H1 (cell line): ENCODE measurements around the gene PTGER3. TPM values are rescaled to one million over a fixed set of nuclear protein-coding genes. Genes with fewer than 3 reads are reported as not detected.

Source experiments
- CTCF ChIA-PET: fragments of 300-600 bp; sonication (Branson Sonifier 250); formaldehyde crosslinking; loops from one replicate; lab custom pipeline; 2021; ENCODE audit not compliant: partially characterized antibody; lab: Charles Lee
- POLR2A ChIA-PET: fragments of 300-600 bp; sonication (Branson Sonifier 250); formaldehyde crosslinking; loops from one replicate; lab custom pipeline; 2021; ENCODE audit warnings: inconsistent platforms; ENCODE audit not compliant: partially characterized antibody; lab: Charles Lee
- DNase-seq, 2 experiments: peaks; one replicate each; pipeline versions ENCODE4 v3.0.0 to v3.0.0-alpha.2; 2010 to 2022; ENCODE audit warnings: low spot score in 2 of 2, low read depth in 1 of 2, mixed read lengths in 1 of 2
- FAIRE-seq: peaks from 2 replicates; lab custom pipeline; 2011; peaks lifted over from hg19 to GRCh38; lab: Jason Lieb, UNC
- H2AFZ ChIP-seq: 2 replicates; pipeline ENCODE4 v1.8.1; 2012; ENCODE audit warnings: low read length, inconsistent platforms
- H2AK5ac ChIP-seq: 2 replicates; pipeline ENCODE4 v1.6.1; 2013; ENCODE audit warnings: low read depth, low read length
- H2BK120ac ChIP-seq: replicated peaks from 2 replicates; pipeline ENCODE3; 2013; ENCODE audit warnings: low read depth, low read length, inconsistent platforms
- H2BK12ac ChIP-seq: 2 replicates; pipeline ENCODE4 v1.6.1; 2013; ENCODE audit warnings: low read depth, low read length
- H2BK15ac ChIP-seq: 2 replicates; pipeline ENCODE4 v1.6.1; 2013; ENCODE audit warnings: low read length
- H2BK20ac ChIP-seq: 2 replicates; pipeline ENCODE4 v1.6.1; 2013; ENCODE audit warnings: low read length
- H2BK5ac ChIP-seq: 2 replicates; pipeline ENCODE4 v1.6.1; 2013; ENCODE audit warnings: low read depth, low read length
- H3K14ac ChIP-seq: 2 replicates; pipeline ENCODE4 v1.6.1; 2013; ENCODE audit warnings: inconsistent platforms; ENCODE audit not compliant: insufficient read length
- H3K18ac ChIP-seq: 2 replicates; pipeline ENCODE4 v1.6.1; 2013; ENCODE audit warnings: low read length; ENCODE audit errors: extremely low read depth
- H3K23ac ChIP-seq: 2 replicates; pipeline ENCODE4 v1.6.1; 2013; ENCODE audit warnings: inconsistent platforms; ENCODE audit not compliant: insufficient read length
- H3K23me2 ChIP-seq: 2 replicates; pipeline ENCODE4 v1.6.1; 2013; ENCODE audit warnings: low read depth, low read length
- H3K27ac ChIP-seq: 2 replicates; pipeline ENCODE4 v1.6.1; 2011; ENCODE audit warnings: low read depth, low read length, inconsistent platforms
- H3K27me3 ChIP-seq, 4 experiments: replicated peaks in 1 of 4; 1 replicate in 1 of 4; 2 replicates in 3 of 4; pipeline versions ENCODE4 v1.6.1 to v1.8.1; 2011 to 2013; ENCODE audit warnings: low read length in 3 of 4, mild to moderate bottlenecking in 3 of 4, inconsistent platforms in 2 of 4, mixed read lengths in 2 of 4, moderate library complexity in 1 of 4; ENCODE audit not compliant: control insufficient read depth in 3 of 4, insufficient read depth in 3 of 4; ENCODE audit errors: extremely low read depth in 1 of 4
- H3K36me3 ChIP-seq, 4 experiments: 2 replicates each; pipeline versions ENCODE4 v1.6.1 to v1.8.1; 2011 to 2013; ENCODE audit warnings: mild to moderate bottlenecking in 4 of 4, low read length in 3 of 4, moderate library complexity in 2 of 4, control low read depth in 1 of 4, inconsistent platforms in 1 of 4; ENCODE audit not compliant: insufficient read depth in 4 of 4, control insufficient read depth in 2 of 4
- H3K4ac ChIP-seq: replicated peaks from 2 replicates; pipeline ENCODE3; 2013; ENCODE audit warnings: low read length, low read depth, mixed read lengths, inconsistent platforms; ENCODE audit not compliant: insufficient read length
- H3K4me1 ChIP-seq, 4 experiments: replicated peaks in 1 of 4; 1 replicate in 1 of 4; 2 replicates in 3 of 4; pipeline versions ENCODE4 v1.6.1 to v1.8.1; 2011 to 2013; ENCODE audit warnings: low read length in 3 of 4, inconsistent platforms in 2 of 4, mixed read lengths in 1 of 4; ENCODE audit not compliant: insufficient read depth in 4 of 4, control insufficient read depth in 3 of 4
- H3K4me2 ChIP-seq, 2 experiments: 2 replicates each; pipeline versions ENCODE4 v1.6.1 to v1.8.1; 2011 to 2013; ENCODE audit warnings: low read depth in 2 of 2, low read length in 2 of 2, control low read depth in 1 of 2, inconsistent platforms in 1 of 2, mild to moderate bottlenecking in 1 of 2; ENCODE audit not compliant: insufficient read depth in 1 of 2
- H3K4me3 ChIP-seq, 4 experiments: fragments of 200-600, 300-600 bp in 1 of 4; sonication (generic), shearing (Covaris generic), sonication (Bioruptor Twin) in 1 of 4; 2 replicates each; pipeline versions ENCODE4 v1.5.1 to v1.8.1; 2011 to 2016; ENCODE audit warnings: low read length in 4 of 4, low read depth in 3 of 4, control low read depth in 2 of 4, inconsistent platforms in 2 of 4, mild to moderate bottlenecking in 2 of 4, mixed read lengths in 1 of 4, moderate library complexity in 1 of 4; ENCODE audit not compliant: insufficient read depth in 2 of 4; ENCODE audit errors: extremely low read depth in 1 of 4
- H3K56ac ChIP-seq: replicated peaks from 2 replicates; pipeline ENCODE3; 2013; ENCODE audit warnings: low read depth, mild to moderate bottlenecking, mixed read lengths, low read length, inconsistent platforms; ENCODE audit not compliant: insufficient read length
- H3K79me1 ChIP-seq: 2 replicates; pipeline ENCODE4 v1.6.1; 2013; ENCODE audit warnings: low read depth, low read length, control low read depth
- H3K79me2 ChIP-seq, 2 experiments: 2 replicates each; pipeline versions ENCODE4 v1.6.1 to v1.8.1; 2012 to 2013; ENCODE audit warnings: low read length in 2 of 2, mild to moderate bottlenecking in 2 of 2, inconsistent platforms in 1 of 2; ENCODE audit not compliant: insufficient read depth in 2 of 2, control insufficient read depth in 1 of 2
- H3K9ac ChIP-seq, 4 experiments: replicated peaks in 1 of 4; 1 replicate in 1 of 4; 2 replicates in 3 of 4; pipeline versions ENCODE4 v1.6.1 to v1.8.1; 2011 to 2013; ENCODE audit warnings: low read depth in 3 of 4, low read length in 3 of 4, control low read depth in 2 of 4, mild to moderate bottlenecking in 2 of 4, moderate library complexity in 2 of 4, inconsistent platforms in 1 of 4; ENCODE audit errors: extremely low read depth in 1 of 4
- H3K9me3 ChIP-seq, 2 experiments: 2 replicates each; pipeline versions ENCODE4 v1.6.1 to v1.8.1; 2012 to 2013; ENCODE audit warnings: mild to moderate bottlenecking in 2 of 2, moderate library complexity in 2 of 2, control low read depth in 1 of 2, inconsistent platforms in 1 of 2, low read depth in 1 of 2, low read length in 1 of 2, mixed read lengths in 1 of 2; ENCODE audit not compliant: insufficient read depth in 2 of 2
- H4K20me1 ChIP-seq, 2 experiments: replicated peaks in 1 of 2; 2 replicates each; pipeline versions ENCODE3 to v1.8.1; 2011 to 2013; ENCODE audit warnings: inconsistent platforms in 2 of 2, low read length in 2 of 2, mild to moderate bottlenecking in 1 of 2; ENCODE audit not compliant: insufficient read depth in 2 of 2, control insufficient read depth in 1 of 2
- H4K5ac ChIP-seq: 2 replicates; pipeline ENCODE4 v1.6.1; 2013; ENCODE audit warnings: low read length, low read depth, mixed read lengths, inconsistent platforms; ENCODE audit not compliant: insufficient read length
- H4K8ac ChIP-seq: 2 replicates; pipeline ENCODE4 v1.8.0; 2013; ENCODE audit warnings: mild to moderate bottlenecking, moderate library complexity, low read length, inconsistent platforms; ENCODE audit not compliant: insufficient read depth; ENCODE audit errors: extremely low read depth
- H4K91ac ChIP-seq: replicated peaks from 2 replicates; pipeline ENCODE3; 2013; ENCODE audit warnings: low read length, mixed read lengths, inconsistent platforms; ENCODE audit not compliant: insufficient read length
- CBX8 ChIP-seq: fragments of 300-800, 300-1000 bp; sonication (generic); IDR thresholded peaks from 2 replicates; pipeline ENCODE4 v1.7.1; 2016; ENCODE audit warnings: low read depth, low read length, borderline replicate concordance
- JUN ChIP-seq: IDR thresholded peaks from 2 replicates; pipeline ENCODE4 v1.6.1; 2011; ENCODE audit warnings: low read depth, mild to moderate bottlenecking, improper control_type of control experiment, low read length
- WGBS, 2 experiments: shearing (Covaris generic) in 1 of 2; methylation state at CpG; one replicate each; pipeline versions ENCODE4 v1.1.6 to v1.1.7; 2013 to 2015; ENCODE audit warnings: low lambda C conversion rate in 2 of 2, mixed read lengths in 2 of 2, inconsistent platforms in 1 of 2, low coverage in 1 of 2, missing lambda C conversion rate in 1 of 2; ENCODE audit not compliant: insufficient replicate concordance in 2 of 2, insufficient coverage in 1 of 2, insufficient read length in 1 of 2; ENCODE audit errors: extremely low coverage in 1 of 2, missing lambda C conversion rate in 1 of 2; 5-methylcytosine and 5-hydroxymethylcytosine counted together
- polyA plus RNA-seq, 7 experiments: library from polyadenylated mRNA; depleted of rRNA in 3 of 7; stranded (reverse) in 5 of 7; unstranded in 2 of 7; fragments of >200 nt in 5 of 7; fragments of 200-250 nt in 2 of 7; gene quantifications; 1 replicate in 5 of 7; 2 replicates in 1 of 7; 4 replicates in 1 of 7; pipeline versions ENCODE4 v1.2.1 to v1.2.3, GENCODE V29; 2011 to 2013; ENCODE audit warnings: missing spikeins in 2 of 7, mixed read lengths in 2 of 7
- total RNA-seq: library from RNA; stranded (reverse); fragmentation: NEBNext Ultra II Directional; extraction: Animal tissue kit (Norgen Biotek cat#: 25700); gene quantifications from 2 replicates; pipeline ENCODE4 v1.2.1, GENCODE V29; 2021

PTGER3 gene
- total and polyA plus RNA-seq, 2 of the 8 experiments (the other 6 are each of a cell fraction or from before 2014, with no cell fraction given), result 0.38 to 0.82 TPM

DNA sequence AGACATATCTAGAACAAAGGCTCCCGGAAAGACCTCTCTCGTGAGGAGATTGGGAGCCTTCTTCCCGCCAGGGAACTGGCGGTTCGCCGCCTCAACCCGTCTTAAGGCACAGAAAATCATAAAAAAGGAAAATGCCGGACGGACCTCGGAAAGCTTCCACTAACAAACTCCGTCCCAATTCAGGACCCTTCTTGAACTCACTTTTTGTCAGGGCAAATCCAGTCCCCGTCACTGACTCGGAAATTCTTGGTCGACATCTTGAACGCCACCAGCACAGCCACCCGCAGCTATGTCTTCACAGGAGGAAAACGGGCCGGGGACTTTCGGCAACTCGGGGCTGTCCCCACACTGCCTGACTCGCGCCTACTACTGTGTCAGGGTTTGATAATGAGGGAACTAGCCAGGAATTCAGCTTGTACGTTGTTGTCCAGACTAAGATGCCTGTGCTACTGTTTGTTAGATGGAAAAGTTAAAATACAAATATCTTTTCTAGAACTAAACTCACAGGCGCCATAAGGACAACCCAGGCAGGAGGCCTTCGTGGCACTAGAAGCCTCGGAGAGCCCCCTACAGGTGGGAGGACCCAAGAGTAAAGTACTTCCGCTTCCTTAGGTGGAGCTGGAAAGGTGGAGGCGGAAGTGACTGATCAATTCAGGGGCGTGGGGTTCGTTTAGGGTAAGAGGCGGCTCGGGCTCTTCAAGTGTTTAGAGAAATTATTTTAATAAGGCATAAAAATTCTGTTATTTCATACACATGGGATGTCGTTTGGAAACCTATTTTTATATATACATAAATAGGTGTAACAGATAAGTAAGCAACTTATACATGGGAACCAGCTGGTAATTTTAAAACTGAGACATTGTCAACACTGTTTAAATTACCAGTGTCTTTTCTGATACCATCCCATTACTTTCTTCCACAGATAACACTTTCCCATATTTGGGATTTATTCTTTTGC is 33.4 kb upstream of the PTGER3 start, which contains the start of gene ZRANB2:
Gene ZRANB2, minus strand, starts transcription at position 297 of the 958 bp plus-strand sequence. Its CDS starts 40 bp downstream, at position 257.
- H3K4me2 ChIP-seq, result peak within 1 kb of the TSS; percentile 56 to 68
- peaks cover 9 to 27% (median 14%) of the 10 kb centered on the region in 4 experiments; a peak in 6 of 8 replicates for H3K36me3 ChIP-seq
- no peak within 1 kb of the TSS for H2BK20ac ChIP-seq
- no peaks in the 10 kb centered on the region; a peak in 2 of 7 replicates for H3K4me1 ChIP-seq
- FAIRE-seq (peak; percentile 93), DNase-seq (peak; percentile 79 to 88)
- H2BK12ac ChIP-seq, result peak within 1 kb of the TSS; percentile 98; the same call in 1 of the 2 replicates
- peak within 1 kb of the TSS; percentile 19 for H3K4ac ChIP-seq
- H3K27me3 ChIP-seq, result peaks cover 1 to 9% (median 5%) of the 10 kb centered on the region in 4 experiments; a peak in 5 of 7 replicates
- no peak within 1 kb of the TSS for H3K14ac ChIP-seq
- H4K91ac ChIP-seq, result peak within 1 kb of the TSS; percentile 96
- no peaks in the 10 kb centered on the region for H3K23me2 ChIP-seq
- no peaks in the 10 kb centered on the region for H3K79me1 ChIP-seq
- H2AFZ ChIP-seq, result peak within 1 kb of the TSS; percentile 95
- H2BK120ac ChIP-seq, result peak within 1 kb of the TSS; percentile 50
- H3K27ac ChIP-seq, result peak within 1 kb of the TSS; percentile 93
- 2% methylated on average over 33 of the region's 33 CpGs; no CpG with 5 or more reads in 1 of the 2 experiments for WGBS, 2 experiments
- no peak within 1 kb of the TSS for H3K23ac ChIP-seq
- H3K9me3 ChIP-seq, result no peaks in the 10 kb centered on the region
- H4K5ac ChIP-seq, result peak within 1 kb of the TSS; percentile 91
- CTCF ChIA-PET, result interaction anchor here (0.5 to 1.5 kb wide), 8 partner anchors 12 to 890 kb away, joined by 3 to 5 read pairs (median 4); no protein-coding TSS in a partner anchor
- POLR2A ChIA-PET, result interaction anchor here (0.8 to 2.2 kb wide), 10 partner anchors 8 to 670 kb away, joined by 3 to 10 read pairs (median 4); partner anchors contain the start of gene CTH
- H3K4me3 ChIP-seq, result peak within 1 kb of the TSS; percentile 91 to 96 (median 93)
- peak within 1 kb of the TSS; percentile 99 for H2BK15ac ChIP-seq
- H2AK5ac ChIP-seq, result no peak within 1 kb of the TSS
- H3K56ac ChIP-seq, result peak within 1 kb of the TSS; percentile 63
- H3K79me2 ChIP-seq, result peaks cover 16 to 47% of the 10 kb centered on the region in 2 experiments; a peak in 3 of 4 replicates
- H2BK5ac ChIP-seq, result peak within 1 kb of the TSS; percentile 100
- H4K8ac ChIP-seq, result peak within 1 kb of the TSS; percentile 39; the same call in 1 of the 2 replicates
- peak within 1 kb of the TSS; percentile 88 to 98 (median 96) for H3K9ac ChIP-seq
- peaks cover 0 to 2% of the 10 kb centered on the region in 2 experiments for H4K20me1 ChIP-seq
- H3K18ac ChIP-seq, result peak within 1 kb of the TSS; percentile 91
- TF ChIP-seq JUN (no peak), CBX8 (no peak)
